Measurements from ENCODE around the gene IKZF1. TPM values are rescaled to one million over a fixed set of nuclear protein-coding genes. Genes with fewer than 3 reads are reported as not detected.

The IKZF1 gene
- total and polyA plus RNA-seq, 9 of the 15 experiments (the other 6 are each of a cell fraction or from before 2014, with no cell fraction given), result 12.6 to 85.3 (median 44.7) TPM

DNA sequence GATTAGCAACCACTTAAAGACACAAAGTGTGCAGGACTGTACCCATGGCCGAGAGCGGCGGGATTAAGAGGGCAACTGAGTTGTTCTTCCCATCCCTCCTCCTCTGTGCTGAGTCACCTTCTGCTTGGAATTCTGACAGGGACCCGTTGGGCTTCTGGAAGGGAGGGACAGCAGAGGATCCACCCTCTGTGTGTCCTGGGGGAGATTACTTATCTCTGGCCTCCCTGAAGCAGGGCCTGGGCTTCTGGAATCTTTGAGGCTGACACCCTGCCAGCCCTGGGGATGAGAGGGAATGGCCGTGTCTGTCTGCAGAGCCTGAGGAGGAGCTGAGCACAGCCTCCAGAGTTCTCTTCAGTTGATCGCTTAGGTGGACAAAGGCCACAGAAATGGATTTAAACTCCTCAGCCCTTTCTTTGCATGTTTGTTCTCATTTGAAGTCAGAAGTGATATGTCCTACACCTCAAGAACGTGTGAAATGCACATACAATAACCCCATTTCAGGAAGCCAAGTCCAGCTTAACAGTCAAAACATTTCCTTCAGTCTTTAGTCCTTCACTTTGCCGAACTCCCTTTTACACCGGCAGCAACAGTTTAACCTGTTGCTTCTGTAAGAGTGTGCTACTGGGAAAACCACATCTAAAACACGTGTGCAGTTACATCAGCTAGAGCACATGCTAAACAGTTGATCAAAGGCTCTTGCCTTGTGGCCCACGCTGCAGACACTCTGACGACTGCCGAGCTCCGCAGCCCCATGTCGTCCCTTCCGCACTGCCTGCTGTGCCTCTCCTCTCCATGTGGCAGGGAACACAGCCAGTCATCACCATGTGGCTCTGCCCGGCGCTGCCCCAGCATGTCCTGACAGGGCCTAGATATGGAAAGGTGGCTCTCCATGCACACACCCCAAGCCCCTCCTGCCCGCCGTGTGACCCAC lies 55.7 kb downstream of the IKZF1 start (continued):
- TF ChIP-seq ZNF24 (IDR thresholded peaks at IDR 0.05) (no peak), ELF2 (CRISPR knock-in tag; IDR thresholded peaks at IDR 0.05) (no peak), YBX1 (IDR thresholded peaks at IDR 0.05) (no peak)
- TF ChIP-seq, protein P1, sequence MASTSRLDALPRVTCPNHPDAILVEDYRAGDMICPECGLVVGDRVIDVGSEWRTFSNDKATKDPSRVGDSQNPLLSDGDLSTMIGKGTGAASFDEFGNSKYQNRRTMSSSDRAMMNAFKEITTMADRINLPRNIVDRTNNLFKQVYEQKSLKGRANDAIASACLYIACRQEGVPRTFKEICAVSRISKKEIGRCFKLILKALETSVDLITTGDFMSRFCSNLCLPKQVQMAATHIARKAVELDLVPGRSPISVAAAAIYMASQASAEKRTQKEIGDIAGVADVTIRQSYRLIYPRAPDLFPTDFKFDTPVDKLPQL (IDR thresholded peaks at IDR 0.05; ENCODE audit: extremely low read depth, insufficient read length), result no peak
- TF ChIP-seq, protein P2, sequence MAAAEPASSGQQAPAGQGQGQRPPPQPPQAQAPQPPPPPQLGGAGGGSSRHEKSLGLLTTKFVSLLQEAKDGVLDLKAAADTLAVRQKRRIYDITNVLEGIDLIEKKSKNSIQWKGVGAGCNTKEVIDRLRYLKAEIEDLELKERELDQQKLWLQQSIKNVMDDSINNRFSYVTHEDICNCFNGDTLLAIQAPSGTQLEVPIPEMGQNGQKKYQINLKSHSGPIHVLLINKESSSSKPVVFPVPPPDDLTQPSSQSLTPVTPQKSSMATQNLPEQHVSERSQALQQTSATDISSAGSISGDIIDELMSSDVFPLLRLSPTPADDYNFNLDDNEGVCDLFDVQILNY (CRISPR knock-in tag; IDR thresholded peaks at IDR 0.05), result 0 out of 2 replicates have a peak, but pooled peaks have one; percentile 20

DNA sequence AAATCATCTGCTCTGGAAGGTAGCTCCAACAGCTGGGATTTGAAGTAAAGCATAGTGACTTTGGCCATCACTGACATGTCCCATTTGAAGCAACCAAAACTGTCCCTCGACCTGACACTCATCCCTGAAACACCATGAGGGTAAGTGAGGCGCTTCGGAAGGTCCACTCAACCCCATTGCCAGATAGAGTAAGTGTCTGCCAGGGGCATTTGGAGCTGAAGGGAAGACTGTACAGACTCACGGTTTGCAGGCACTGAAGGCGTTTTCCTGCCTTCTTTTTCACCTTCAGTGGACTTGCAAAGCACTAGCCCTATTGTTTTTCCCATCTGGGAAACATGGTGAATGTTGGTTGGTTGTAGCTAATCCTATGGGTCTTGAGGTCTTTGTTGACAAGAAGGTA lies 57.6 kb downstream of the IKZF1 start:
- TF ChIP-seq ZNF121 (CRISPR knock-in tag; conservative IDR thresholded peaks at IDR 0.05) (0 out of 2 replicates have a peak, but pooled peaks have one; percentile 8), ZNF174 (CRISPR knock-in tag; IDR thresholded peaks at IDR 0.05) (no peak), WHSC1 (IDR thresholded peaks at IDR 0.05; ENCODE audit: low read length) (peak; percentile 24)
- no peak overlapping the region for H3K9ac ChIP-seq (ENCODE audit: insufficient read depth in 1 of 2, low read depth in 2 of 2, low read length in 2 of 2)
- intact Hi-C loops (cut with micrococcal nuclease), result no loop called here
- H3K9me3 ChIP-seq (replicated peaks; ENCODE audit: control insufficient read depth, insufficient read depth, low read depth, low read length), result no peaks in the 10 kb centered on the region
- H3K79me2 ChIP-seq (ENCODE audit: control insufficient read depth, insufficient read depth, low read length), result peaks cover 70% of the 10 kb centered on the region
- no peak overlapping the region; the same call in 2 of the 3 replicates for H3K27ac ChIP-seq (ENCODE audit: extremely low read depth, low read depth, low read length)
- no peak overlapping the region for H3K4me2 ChIP-seq (ENCODE audit: insufficient read depth, low read length)
- H3K4me1 ChIP-seq (replicated peaks in 1 of 2; ENCODE audit: control insufficient read depth in 2 of 2, insufficient read depth in 2 of 2, low read length in 2 of 2), result peaks cover 37 to 56% of the 10 kb centered on the region in 2 experiments
- in situ Hi-C loops (cut with MboI), result loop anchor here (5.0 kb wide), 1 partner anchor 160 kb away; no protein-coding TSS in a partner anchor
- H2AFZ ChIP-seq (ENCODE audit: low read depth, low read length), result no peak overlapping the region
- H3K36me3 ChIP-seq (ENCODE audit: control insufficient read depth, insufficient read depth, low read length), result peaks cover 82% of the 10 kb centered on the region
- no peaks in the 10 kb centered on the region for H3K9me1 ChIP-seq (ENCODE audit: control insufficient read depth, insufficient read depth, low read length)
- BruUV-seq (replicated peaks), result no TSS peak
- DNase-seq (ENCODE audit: extremely low read depth in 1 of 4, low spot score in 3 of 4) (no peak), ATAC-seq (no peak), FAIRE-seq (no peak)
- ChIA-PET POLR2A (interaction anchor here (1.8 kb wide), 1 partner anchor 15 kb away, joined by 6 read pairs; no protein-coding TSS in a partner anchor), CTCF (ENCODE audit: low intra/inter-chr PET ratio) (no interaction called here)
- no peaks in the 10 kb centered on the region for H4K20me1 ChIP-seq (replicated peaks; ENCODE audit: control insufficient read depth, insufficient read depth, low read length)
- WGBS (ENCODE audit: insufficient coverage, low coverage, missing lambda C conversion rate), result 92% methylated on average over 5 of the region's 5 CpGs
- no peaks in the 10 kb centered on the region for H3K27me3 ChIP-seq (ENCODE audit: control insufficient read depth in 2 of 2, insufficient read depth in 2 of 2, low read length in 2 of 2)
- no peak overlapping the region for H3K4me3 ChIP-seq
